Globus pallidus (tissue), 1 donor: ENCODE results near the gene DRAXIN.

Source experiments
- DNase-seq: peaks from one replicate; pipeline ENCODE4 v3.0.0-alpha.2; 2015; ENCODE audit warnings: low spot score

DRAXIN gene

DNA sequence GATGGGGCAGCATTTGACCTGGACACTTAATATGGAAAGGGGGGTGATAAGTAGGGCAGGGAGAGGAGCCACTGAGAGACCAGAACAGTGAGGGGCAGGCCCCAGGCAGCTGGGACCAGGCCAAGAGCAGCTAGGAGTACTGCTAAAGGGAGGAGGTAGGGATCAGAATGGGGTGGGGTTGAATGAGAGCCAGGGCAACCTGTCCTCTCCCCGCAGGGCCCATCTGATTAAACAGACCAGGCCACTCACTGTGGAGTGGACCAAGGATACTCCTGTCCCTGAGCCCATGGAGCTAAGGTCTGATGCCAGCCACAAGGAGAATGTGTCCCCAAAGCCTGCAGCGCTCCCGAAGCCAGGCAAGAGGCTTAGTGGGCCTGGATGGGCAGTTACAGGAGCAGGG lies 72.6 kb downstream of the DRAXIN start:
- DNase-seq: no peak

GRCh38 chr1:11764519-11764918 lies 73.0 kb downstream of the DRAXIN start:
- DNase-seq: no peak

DNA sequence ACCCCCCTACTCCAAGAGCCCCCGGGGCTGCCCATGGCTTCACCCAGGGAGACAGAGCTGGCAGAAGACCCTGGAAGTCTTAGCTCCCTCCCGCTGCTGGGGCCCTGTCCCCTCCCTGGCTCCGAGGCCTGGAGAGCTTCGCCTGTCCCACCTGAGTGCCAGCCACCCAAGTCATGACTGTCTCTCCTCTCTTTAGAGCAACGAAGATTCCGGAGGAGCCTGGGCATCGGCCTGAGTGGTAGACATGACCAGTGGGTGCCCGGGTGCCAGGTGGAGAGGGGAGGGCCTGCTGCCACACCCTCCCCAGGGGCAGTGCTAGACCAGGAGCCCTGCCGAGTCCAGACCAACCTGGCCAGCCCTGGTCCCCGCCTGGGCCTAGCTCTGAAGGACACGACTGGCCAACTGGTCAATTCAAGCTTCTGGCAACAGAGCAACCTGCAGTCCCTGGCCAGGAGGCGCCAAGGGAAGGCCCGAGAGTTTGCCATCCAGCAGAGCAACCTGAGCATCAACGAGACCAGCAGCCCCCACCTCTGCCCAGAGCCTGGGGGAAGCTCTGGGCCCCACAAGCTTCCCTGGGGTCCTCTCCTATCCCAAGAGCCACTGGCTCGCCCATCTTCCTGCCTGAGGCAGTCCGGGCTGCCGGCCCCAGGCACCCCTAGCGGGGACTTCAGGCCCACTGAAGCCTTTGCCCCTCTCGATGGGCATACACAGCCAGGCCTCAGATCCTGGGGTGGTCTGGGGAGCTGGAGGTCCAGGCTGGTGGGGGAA lies 74.3 kb downstream of the DRAXIN start:
- no peak for DNase-seq

DNA sequence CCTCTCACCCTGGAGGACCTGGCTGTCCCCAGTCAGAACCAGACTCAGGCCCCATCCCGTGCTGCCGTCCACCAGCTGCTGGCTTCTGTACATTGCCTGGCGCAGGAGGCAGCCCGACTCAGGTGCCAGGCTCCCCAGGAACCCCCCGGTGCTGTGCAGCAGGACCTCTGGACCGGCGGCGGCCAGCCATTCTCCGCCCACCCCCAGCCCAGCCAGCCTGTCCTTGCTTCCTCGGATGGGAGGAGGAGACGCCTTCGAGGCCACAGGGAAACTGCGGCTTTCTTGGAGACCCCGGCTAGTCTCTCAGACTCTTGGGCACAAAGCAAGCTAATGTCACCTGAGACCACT lies 74.9 kb downstream of the DRAXIN start:
- no peak for DNase-seq

- DNase-seq: no peak
Measured at GRCh38 chr1:11767922-11768704, 76.6 kb downstream of the DRAXIN start.

GRCh38 chr1:11768821-11769220 lies 77.3 kb downstream of the DRAXIN start:
- no peak for DNase-seq

- no peak for DNase-seq
Measured at GRCh38 chr1:11769274-11769673, 77.8 kb downstream of the DRAXIN start.

- DNase-seq: no peak
Measured at GRCh38 chr1:11770011-11770410, 78.5 kb downstream of the DRAXIN start.

DNA sequence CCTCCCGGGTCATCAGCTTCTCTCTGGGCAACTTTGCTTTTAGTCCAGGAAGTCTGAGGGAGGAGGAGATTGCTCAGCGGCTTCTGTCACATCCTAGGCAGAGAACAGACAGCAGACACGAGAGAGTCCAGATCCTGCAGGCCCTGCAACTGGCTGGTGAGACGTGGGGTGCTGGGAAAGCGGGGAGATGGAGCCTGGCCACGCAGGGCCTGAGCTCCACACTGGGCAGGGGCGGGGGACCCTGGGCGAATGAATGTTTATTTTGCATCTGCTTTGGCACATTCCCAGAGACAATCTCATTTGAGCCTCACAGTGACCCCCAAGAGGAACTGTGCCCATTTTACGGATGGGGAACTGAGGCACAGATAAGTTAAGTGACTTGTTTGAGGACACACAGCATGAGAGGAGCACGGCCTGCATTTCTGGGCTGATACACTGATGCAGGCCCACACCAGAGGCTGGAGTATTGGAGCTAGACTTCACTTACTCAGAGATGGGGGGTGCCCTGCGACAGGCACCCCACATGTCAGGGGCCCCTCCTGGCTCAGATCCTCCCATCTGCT lies 80.1 kb downstream of the DRAXIN start:
- no peak for DNase-seq

GRCh38 chr1:11772458-11772857 lies 80.9 kb downstream of the DRAXIN start:
- DNase-seq: no peak

GRCh38 chr1:11774753-11775152 lies 83.2 kb downstream of the DRAXIN start:
- DNase-seq: no peak
